ENCODE data around the gene HNRNPAB.

DNA sequence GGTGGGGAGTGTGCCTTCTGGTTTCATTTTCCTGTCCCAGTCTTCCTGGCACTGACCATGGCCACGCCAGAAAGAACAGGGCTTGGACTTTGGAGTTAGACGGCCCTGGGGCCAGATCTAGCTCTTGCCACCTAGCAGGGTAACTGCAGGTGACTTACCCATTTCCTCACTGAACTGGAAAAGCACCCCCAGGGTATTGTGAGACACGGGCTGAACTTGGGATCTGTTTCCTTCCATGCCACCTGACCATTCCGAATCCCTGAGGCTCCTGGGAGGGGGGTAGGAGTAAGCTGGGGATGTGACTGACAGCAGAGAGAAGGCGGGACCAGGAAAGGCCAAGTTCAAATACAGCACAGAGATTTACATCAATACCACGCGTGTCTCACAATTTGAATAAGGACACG lies 9.4 kb downstream of the HNRNPAB start:
- no peak for TF ChIP-seq CTCF (IDR thresholded peaks at IDR 0.05)
- no peak for TF ChIP-seq ZFX (IDR thresholded peaks at IDR 0.05; ENCODE audit: borderline replicate concordance)

All from 22Rv1 (cell line).